ENCODE results near the gene DNAI2. TPM values are rescaled to one million over a fixed set of nuclear protein-coding genes. Genes with fewer than 3 reads are reported as not detected.
"Not testable (repeated sequence)": the region's sequence is repeated elsewhere in the genome, so short reads cannot be mapped to it uniquely, and the experiment has no call there.

DNAI2 gene
- polyA plus RNA-seq, 1 experiment: not detected

GRCh38 chr17:74280093-74280513 is 6.1 kb downstream of the DNAI2 start:
- POLR2A ChIA-PET: no interaction called here

GRCh38 chr17:74281799-74282198 is 7.8 kb downstream of the DNAI2 start:
- no peak for DNase-seq (ENCODE audit: low read depth, low spot score)
- peaks cover 5% of the 10 kb centered on the region; the same call in 1 of the 2 replicates for H3K9me3 ChIP-seq (ENCODE audit: control insufficient read depth, insufficient read depth, low read length)
- POLR2A ChIA-PET: no interaction called here
- H3K27me3 ChIP-seq (ENCODE audit: control insufficient read depth, insufficient read depth, low read length): peaks cover 3% of the 10 kb centered on the region
- CTCF ChIA-PET: no interaction called here
- H3K4me3 ChIP-seq (ENCODE audit: low read depth, low read length): no peak overlapping the region
- TF ChIP-seq CTCF (IDR thresholded peaks at IDR 0.05; ENCODE audit: low read depth, low read length): no peak
- no peak overlapping the region for H3K27ac ChIP-seq (ENCODE audit: low read depth, low read length)

More at GRCh38 chr17:74280093-74280513, 6.1 kb downstream of the DNAI2 start:
- Histone ChIP-seq H3K27ac (ENCODE audit: low read depth, low read length) (no peak overlapping the region), H3K27me3 (ENCODE audit: control insufficient read depth, insufficient read depth, low read length) (peaks cover 11% of the 10 kb centered on the region), H3K4me3 (ENCODE audit: low read depth, low read length) (no peak overlapping the region), H3K9me3 (ENCODE audit: control insufficient read depth, insufficient read depth, low read length) (peaks cover 5% of the 10 kb centered on the region; the same call in 1 of the 2 replicates)
- no peak for TF ChIP-seq CTCF (IDR thresholded peaks at IDR 0.05; ENCODE audit: low read depth, low read length)
- CTCF ChIA-PET: no interaction called here
- DNase-seq (ENCODE audit: low read depth, low spot score): no peak

GRCh38 chr17:74282274-74282586 is 8.2 kb downstream of the DNAI2 start:
- H3K4me3 ChIP-seq (ENCODE audit: low read depth, low read length); DNase-seq (ENCODE audit: low read depth, low spot score); POLR2A ChIA-PET; H3K9me3 ChIP-seq (ENCODE audit: control insufficient read depth, insufficient read depth, low read length); CTCF ChIA-PET; H3K27ac ChIP-seq (ENCODE audit: low read depth, low read length); H3K27me3 ChIP-seq (ENCODE audit: control insufficient read depth, insufficient read depth, low read length): not testable (repeated sequence)

- Histone ChIP-seq H3K27ac (ENCODE audit: low read depth, low read length) (no peak overlapping the region), H3K4me3 (ENCODE audit: low read depth, low read length) (no peak overlapping the region), H3K27me3 (ENCODE audit: control insufficient read depth, insufficient read depth, low read length) (no peaks in the 10 kb centered on the region), H3K9me3 (ENCODE audit: control insufficient read depth, insufficient read depth, low read length) (peaks cover 5% of the 10 kb centered on the region; the same call in 1 of the 2 replicates)
- POLR2A ChIA-PET: no interaction called here
- no peak for TF ChIP-seq CTCF (IDR thresholded peaks at IDR 0.05; ENCODE audit: low read depth, low read length)
- CTCF ChIA-PET: no interaction called here
- DNase-seq (ENCODE audit: low read depth, low spot score): no peak
Observed at GRCh38 chr17:74282587-74283370, 8.7 kb downstream of the DNAI2 start.

GRCh38 chr17:74283371-74283673 is 9.3 kb downstream of the DNAI2 start:
- Histone ChIP-seq H3K27ac (ENCODE audit: low read depth, low read length) (no peak overlapping the region), H3K4me3 (ENCODE audit: low read depth, low read length) (no peak overlapping the region), H3K9me3 (ENCODE audit: control insufficient read depth, insufficient read depth, low read length) (peaks cover 5% of the 10 kb centered on the region; the same call in 1 of the 2 replicates), H3K27me3 (ENCODE audit: control insufficient read depth, insufficient read depth, low read length) (no peaks in the 10 kb centered on the region)
- ChIA-PET CTCF (no interaction called here), POLR2A (no interaction called here)
- no peak for DNase-seq (ENCODE audit: low read depth, low spot score)
- no peak for TF ChIP-seq CTCF (IDR thresholded peaks at IDR 0.05; ENCODE audit: low read depth, low read length)
